ENCODE results near the gene VPS52.

VPS52 gene

GRCh38 chr6:33271468-33272274 is at the start of gene VPS52, which contains the start of gene RPS18:
TSS of gene VPS52 (minus strand) at chr6:33271876. CDS start at chr6:33271675, 201 bp downstream.
TSS of gene RPS18 (plus strand) at chr6:33272075. CDS start at chr6:33272120, 45 bp downstream.
- DNase-seq (ENCODE audit: low read depth, low spot score): peak; percentile 88

GRCh38 chr6:33321227-33321626 is 49.6 kb upstream of the VPS52 start:
- no peak for DNase-seq (ENCODE audit: low read depth, low spot score)

- no peak for DNase-seq (ENCODE audit: low read depth, low spot score)
Measured at GRCh38 chr6:33320315-33321181, 48.9 kb upstream of the VPS52 start.

GRCh38 chr6:33319939-33320314 is 48.3 kb upstream of the VPS52 start:
- no peak for DNase-seq (ENCODE audit: low read depth, low spot score)

GRCh38 chr6:33318426-33319073 is 46.9 kb upstream of the VPS52 start:
- no peak for DNase-seq (ENCODE audit: low read depth, low spot score)

- peak; percentile 90 for DNase-seq (ENCODE audit: low read depth, low spot score)
Measured at GRCh38 chr6:33317669-33318425, 46.2 kb upstream of the VPS52 start, which contains the start of gene ZBTB22. TSS of gene ZBTB22 (minus strand) at chr6:33317744. CDS start at chr6:33316916, 828 bp downstream.

GRCh38 chr6:33317419-33317668 is 45.7 kb upstream of the VPS52 start:
- no peak for DNase-seq (ENCODE audit: low read depth, low spot score)

GRCh38 chr6:33316603-33317418 is 45.1 kb upstream of the VPS52 start:
- no peak for DNase-seq (ENCODE audit: low read depth, low spot score)

GRCh38 chr6:33315793-33316602 is 44.3 kb upstream of the VPS52 start:
- no peak for DNase-seq (ENCODE audit: low read depth, low spot score)

GRCh38 chr6:33314943-33315792 is 43.5 kb upstream of the VPS52 start:
- no peak for DNase-seq (ENCODE audit: low read depth, low spot score)

- DNase-seq (ENCODE audit: low read depth, low spot score): peak; percentile 44
Measured at GRCh38 chr6:33314515-33314942, 42.9 kb upstream of the VPS52 start.

GRCh38 chr6:33313709-33314514 is 42.2 kb upstream of the VPS52 start, which contains the start of gene TAPBP:
TSS of gene TAPBP (minus strand) at chr6:33314078. CDS start at chr6:33314041, 37 bp downstream.
- peak; percentile 73 for DNase-seq (ENCODE audit: low read depth, low spot score)

GRCh38 chr6:33313105-33313708 is 41.5 kb upstream of the VPS52 start:
- DNase-seq (ENCODE audit: low read depth, low spot score): peak; percentile 16

GRCh38 chr6:33312361-33313104 is 40.9 kb upstream of the VPS52 start:
- peak; percentile 69 for DNase-seq (ENCODE audit: low read depth, low spot score)

- DNase-seq (ENCODE audit: low read depth, low spot score): no peak
Measured at GRCh38 chr6:33306356-33306755, 34.7 kb upstream of the VPS52 start.

- DNase-seq (ENCODE audit: low read depth, low spot score): no peak
Measured at GRCh38 chr6:33305052-33305451, 33.4 kb upstream of the VPS52 start.

GRCh38 chr6:33304216-33304615 is 32.5 kb upstream of the VPS52 start:
- no peak for DNase-seq (ENCODE audit: low read depth, low spot score)
